PC-3 (cell line): ENCODE results near the gene STX12. TPM values are rescaled to one million over a fixed set of nuclear protein-coding genes. Genes with fewer than 3 reads are reported as not detected.
"Not testable (repeated sequence)": the region's sequence is repeated elsewhere in the genome, so short reads cannot be mapped to it uniquely, and the experiment has no call there.

Experiments
- ATAC-seq: fragments of 200-7000 bp; cut with Tn5 transposase; 2 replicates; pipeline ENCODE4 v1.9.1; 2020; ENCODE audit warnings: mild to moderate bottlenecking, moderate library complexity
- BruUV-seq: library from RNA; stranded (reverse); fragments of 400-500 nt; replicated peaks from 2 replicates; lab custom pipeline; 2021; lab: Mats Ljungman, UMichigan
- CTCF ChIA-PET: fragments of 300-600 bp; sonication (Branson Sonifier 250); formaldehyde crosslinking; loops from one replicate; lab custom pipeline; 2022; ENCODE audit warnings: antibody characterized with exemption; lab: Charles Lee
- POLR2A ChIA-PET: fragments of 300-600 bp; sonication (Branson Sonifier 250); formaldehyde crosslinking; loops from one replicate; lab custom pipeline; 2022; ENCODE audit warnings: antibody characterized with exemption; ENCODE audit not compliant: unreplicated experiment; lab: Charles Lee
- DNase-seq: peaks from one replicate; pipeline ENCODE4 v3.0.0-alpha.2; 2015
- H2AFZ ChIP-seq: fragments of 300-600 bp; sonication (generic); 2 replicates; pipeline ENCODE4 v1.6.0; 2016; ENCODE audit warnings: antibody characterized with exemption, low read length
- H3F3A ChIP-seq: fragments of 300-600 bp; sonication (generic); one replicate; pipeline ENCODE4 v1.6.0; 2017; ENCODE audit warnings: antibody characterized with exemption, low read length, control low read depth, mild to moderate bottlenecking; ENCODE audit not compliant: unreplicated experiment
- H3K27ac ChIP-seq: fragments of 300-600 bp; sonication (generic); 2 replicates; pipeline ENCODE4 v1.5.1; 2016; ENCODE audit warnings: mild to moderate bottlenecking, low read length
- H3K27me3 ChIP-seq: fragments of 300-600 bp; sonication (generic); 2 replicates; pipeline ENCODE4 v1.6.1; 2016; ENCODE audit warnings: low read length, mixed read lengths
- H3K36me3 ChIP-seq: fragments of 300-600 bp; sonication (generic); 2 replicates; pipeline ENCODE4 v1.6.1; 2016; ENCODE audit warnings: low read depth, mixed run types, low read length, mixed read lengths
- H3K4me1 ChIP-seq: fragments of 300-600 bp; sonication (generic); 2 replicates; pipeline ENCODE4 v1.5.1; 2016; ENCODE audit warnings: low read length; ENCODE audit not compliant: insufficient read depth
- H3K4me2 ChIP-seq: fragments of 300-600 bp; sonication (generic); 2 replicates; pipeline ENCODE4 v1.6.0; 2016; ENCODE audit warnings: low read length
- H3K4me3 ChIP-seq: fragments of 300-600 bp; sonication (generic); 2 replicates; pipeline ENCODE4 v1.5.1; 2016; ENCODE audit warnings: mild to moderate bottlenecking, low read length, mixed read lengths
- H3K79me2 ChIP-seq: fragments of 300-600 bp; sonication (generic); 2 replicates; pipeline ENCODE4 v1.6.1; 2017; ENCODE audit warnings: low read length, mixed read lengths
- H3K9ac ChIP-seq: fragments of 300-600 bp; sonication (generic); 2 replicates; pipeline ENCODE4 v1.6.0; 2016; ENCODE audit warnings: mild to moderate bottlenecking, low read length
- H3K9me2 ChIP-seq: fragments of 300-600 bp; sonication (generic); replicated peaks from 2 replicates; pipeline ENCODE4 v1.6.1; 2016; ENCODE audit warnings: mixed run types, low read length, mixed read lengths
- H3K9me3 ChIP-seq: fragments of 300-600 bp; sonication (generic); 2 replicates; pipeline ENCODE4 v1.6.1; 2016; ENCODE audit warnings: low read length, mixed read lengths
- H4K20me1 ChIP-seq: fragments of 300-600 bp; sonication (generic); 2 replicates; pipeline ENCODE4 v1.6.1; 2016; ENCODE audit warnings: low read length, mixed read lengths
- CTCF ChIP-seq: fragments of 300-600 bp; sonication (generic); conservative IDR thresholded peaks from 2 replicates; pipeline ENCODE4 v1.5.1; 2017; ENCODE audit warnings: antibody characterized with exemption, low read depth, mild to moderate bottlenecking, low read length
- EZH2 ChIP-seq: fragments of 300-600 bp; sonication (generic); IDR thresholded peaks from one replicate; pipeline ENCODE4 v1.6.1; 2017; ENCODE audit warnings: antibody characterized with exemption, mild to moderate bottlenecking, low read length; ENCODE audit not compliant: unreplicated experiment
- EZH2phosphoT487 ChIP-seq: fragments of 300-600 bp; sonication (generic); IDR thresholded peaks from 2 replicates; pipeline ENCODE4 v1.6.1; 2018; ENCODE audit warnings: mild to moderate bottlenecking, antibody characterized with exemption, low read length, borderline replicate concordance
- intact Hi-C: fragments of 100-400 bp; cut with micrococcal nuclease; formaldehyde crosslinking; loops from 2 replicates; pipeline ENCODE4 v1.9.0; 2023
- total RNA-seq: library from RNA; depleted of rRNA; stranded (reverse); fragments of >200 nt; gene quantifications from 2 replicates; pipeline ENCODE4 v1.2.3, GENCODE V29; 2014

STX12 gene
- total RNA-seq, 1 experiment from 2014 or later: 28.5 TPM

GRCh38 chr1:27849951-27850350 is 76.9 kb downstream of the STX12 start:
- H3K9ac ChIP-seq: no peak overlapping the region
- ChIA-PET POLR2A (no interaction called here), CTCF (no interaction called here)
- H3K27me3 ChIP-seq: no peaks in the 10 kb centered on the region
- DNase-seq (no peak), ATAC-seq (no peak)
- intact Hi-C loops: loop anchor here (10.0 kb wide), 1 partner anchor 355 kb away; no protein-coding TSS in a partner anchor
- H3K79me2 ChIP-seq: no peaks in the 10 kb centered on the region
- TF ChIP-seq EZH2 (no peak), CTCF (no peak), EZH2phosphoT487 (no peak)
- peaks cover 41% of the 10 kb centered on the region for H3K36me3 ChIP-seq
- no peaks in the 10 kb centered on the region for H3K9me2 ChIP-seq
- no peaks in the 10 kb centered on the region for H3K4me1 ChIP-seq
- peaks cover 4% of the 10 kb centered on the region for H3F3A ChIP-seq
- no peak overlapping the region for H2AFZ ChIP-seq
- H3K4me2 ChIP-seq: no peak overlapping the region
- no peaks in the 10 kb centered on the region for H4K20me1 ChIP-seq
- BruUV-seq: no TSS peak
- no peaks in the 10 kb centered on the region for H3K9me3 ChIP-seq
- H3K27ac ChIP-seq: no peak overlapping the region
- H3K4me3 ChIP-seq: no peak overlapping the region

- POLR2A ChIA-PET: no interaction called here
- Histone ChIP-seq H3K9me2 (no peaks in the 10 kb centered on the region), H3K9ac (no peak overlapping the region), H4K20me1 (no peaks in the 10 kb centered on the region), H3K36me3 (peaks cover 14% of the 10 kb centered on the region), H3K4me3 (no peak overlapping the region), H3K4me1 (peaks cover 6% of the 10 kb centered on the region; the same call in 1 of the 2 replicates), H3K79me2 (no peaks in the 10 kb centered on the region), H3K4me2 (no peak overlapping the region), H2AFZ (no peak overlapping the region), H3K27ac (no peak overlapping the region), H3F3A (peaks cover 4% of the 10 kb centered on the region), H3K9me3 (no peaks in the 10 kb centered on the region), H3K27me3 (no peaks in the 10 kb centered on the region)
- no peak for TF ChIP-seq CTCF
- TF ChIP-seq EZH2: no peak
- no peak for TF ChIP-seq EZH2phosphoT487
- intact Hi-C loops: loop anchor here (5.0 to 10.0 kb wide), 2 partner anchors 232 to 350 kb away; partner anchors contain the start of gene EYA3
- ATAC-seq: no peak
- no TSS peak for BruUV-seq
- CTCF ChIA-PET: no interaction called here
- DNase-seq: no peak
These were observed 82.1 kb downstream of the STX12 start for GRCh38 chr1:27855085-27855484.

- Histone ChIP-seq H3K4me3 (no peak overlapping the region), H3K4me1 (peaks cover 6% of the 10 kb centered on the region; the same call in 1 of the 2 replicates), H3K36me3 (peaks cover 1% of the 10 kb centered on the region), H4K20me1 (no peaks in the 10 kb centered on the region), H3K9ac (no peak overlapping the region), H2AFZ (no peak overlapping the region), H3K9me2 (no peaks in the 10 kb centered on the region), H3K4me2 (no peak overlapping the region), H3F3A (no peaks in the 10 kb centered on the region), H3K27me3 (no peaks in the 10 kb centered on the region), H3K9me3 (no peaks in the 10 kb centered on the region), H3K79me2 (no peaks in the 10 kb centered on the region), H3K27ac (no peak overlapping the region)
- no peak for DNase-seq
- ChIA-PET CTCF (interaction anchor here (1.4 kb wide), 1 partner anchor 97 kb away, joined by 3 read pairs; no protein-coding TSS in a partner anchor), POLR2A (no interaction called here)
- BruUV-seq: no TSS peak
- ATAC-seq: no peak
- intact Hi-C loops: loop anchor here (5.0 to 10.0 kb wide), 2 partner anchors 231 to 348 kb away; partner anchors contain the start of gene EYA3
- no peak for TF ChIP-seq EZH2
- TF ChIP-seq CTCF: no peak
- TF ChIP-seq EZH2phosphoT487: no peak
These were observed 83.7 kb downstream of the STX12 start for GRCh38 chr1:27856561-27857343.

DNA sequence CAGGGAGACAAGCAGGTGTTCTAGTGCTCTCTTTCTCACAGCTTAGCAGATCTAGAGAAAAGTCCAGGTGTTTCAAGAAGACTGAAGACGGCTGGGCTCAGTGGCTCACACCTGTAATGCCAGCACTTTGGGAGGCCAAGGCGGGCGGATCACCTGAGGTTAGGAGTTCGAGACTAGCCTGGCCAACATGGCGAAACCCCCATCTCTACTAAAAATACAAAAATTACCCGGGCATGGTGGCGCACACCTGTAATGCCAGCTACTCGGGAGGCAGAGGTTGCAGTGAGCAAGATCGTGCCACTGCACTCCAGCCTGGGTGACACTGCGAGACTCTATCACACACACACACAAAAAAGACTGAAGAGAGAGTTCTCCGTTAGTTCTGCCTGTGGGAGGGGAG is 84.5 kb downstream of the STX12 start:
- BruUV-seq, H3K4me3 ChIP-seq, H3K9me2 ChIP-seq, H3K36me3 ChIP-seq, H4K20me1 ChIP-seq, POLR2A ChIA-PET, H2AFZ ChIP-seq, H3K9ac ChIP-seq, H3K4me2 ChIP-seq, DNase-seq, H3K27ac ChIP-seq, H3F3A ChIP-seq, H3K4me1 ChIP-seq, H3K79me2 ChIP-seq, H3K9me3 ChIP-seq, H3K27me3 ChIP-seq, ATAC-seq: not testable (repeated sequence)
- CTCF ChIA-PET: interaction anchor here (0.5 to 1.4 kb wide), 3 partner anchors 18 to 123 kb away, joined by 3 to 10 read pairs (median 3); no protein-coding TSS in a partner anchor
- intact Hi-C loops: loop anchor here (5.0 to 10.0 kb wide), 2 partner anchors 230 to 347 kb away; partner anchors contain the start of gene EYA3
